ENCODE results near the gene HTT.

HTT gene

DNA sequence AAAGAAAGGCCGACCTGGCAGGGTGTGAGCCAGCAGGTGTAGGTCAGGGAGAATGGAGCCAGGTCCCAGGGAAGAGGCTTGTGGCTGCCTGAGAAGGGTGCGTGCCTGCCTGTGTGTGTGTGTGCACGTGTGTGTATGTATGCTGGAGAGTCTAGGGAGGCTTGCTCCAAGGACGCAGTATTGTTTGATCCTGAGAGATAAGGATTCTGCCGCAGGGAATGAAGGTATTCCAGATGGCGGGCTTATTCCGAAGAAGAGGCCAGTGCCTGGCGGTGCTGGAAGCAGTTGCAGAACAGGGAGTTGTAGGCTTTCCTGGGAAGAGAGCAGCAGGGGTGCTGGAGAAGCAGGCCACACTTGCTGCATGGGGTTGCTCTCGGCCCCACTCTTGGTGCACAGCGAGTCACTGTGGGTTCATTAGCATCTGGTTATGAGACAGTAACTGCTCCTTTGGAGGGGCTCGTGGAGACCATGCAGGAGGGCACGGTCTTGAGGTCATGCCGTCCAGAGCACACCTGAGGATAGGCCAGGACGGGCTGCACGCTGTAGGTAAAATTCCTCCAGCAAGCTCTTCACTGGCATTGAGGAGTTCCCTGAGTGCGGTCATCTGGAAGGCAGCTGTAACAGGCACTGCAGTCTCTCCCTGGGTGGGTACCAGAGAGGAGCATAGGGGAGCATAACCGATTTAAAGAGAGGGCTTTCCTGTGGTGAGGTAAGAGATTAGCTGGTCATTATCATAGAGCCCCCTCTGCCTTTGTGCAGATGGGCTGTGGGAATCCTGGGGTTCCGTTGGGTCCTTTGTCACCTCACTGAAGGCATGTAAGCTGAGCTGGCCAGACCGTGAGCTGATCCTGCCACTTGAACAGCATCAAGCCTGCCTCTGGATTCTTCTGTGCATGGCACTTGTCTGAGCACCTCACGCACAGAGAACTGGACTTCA lies 144.6 kb downstream of the HTT start:
- DNase-seq (ENCODE audit: low read depth in 3 of 3), result no peak

DNA sequence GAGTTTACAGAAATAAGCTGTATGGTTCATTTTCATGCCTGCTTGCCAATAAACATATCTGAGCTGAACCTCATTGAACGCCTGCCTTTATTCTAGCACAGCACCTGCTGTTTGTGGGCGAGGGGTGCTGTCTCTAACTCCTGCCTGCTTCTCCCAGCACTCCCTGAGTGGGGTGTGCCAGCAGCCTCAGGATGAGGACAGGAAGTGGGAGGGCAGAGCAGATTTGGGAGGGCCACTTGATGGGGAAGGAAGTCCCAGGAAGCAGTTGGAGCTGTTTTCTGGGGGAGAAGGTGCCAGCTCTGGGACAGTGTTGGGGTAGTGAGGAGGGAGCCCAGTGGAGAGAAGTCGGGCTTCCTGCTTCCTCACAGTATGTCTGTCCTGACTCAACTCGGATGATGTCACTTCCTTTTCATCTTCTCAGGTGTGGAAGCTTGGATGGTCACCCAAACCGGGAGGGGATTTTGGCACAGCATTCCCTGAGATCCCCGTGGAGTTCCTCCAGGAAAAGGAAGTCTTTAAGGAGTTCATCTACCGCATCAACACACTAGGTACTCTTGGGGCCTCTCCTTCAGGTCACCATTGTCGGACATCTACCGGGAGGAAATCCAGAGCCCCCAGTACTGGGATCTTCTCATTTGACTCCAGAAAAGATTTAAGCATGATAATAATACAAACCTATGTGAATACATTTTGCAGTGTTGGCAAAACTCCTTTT lies 145.4 kb downstream of the HTT start:
- no peak for DNase-seq (ENCODE audit: low read depth in 3 of 3)

DNA sequence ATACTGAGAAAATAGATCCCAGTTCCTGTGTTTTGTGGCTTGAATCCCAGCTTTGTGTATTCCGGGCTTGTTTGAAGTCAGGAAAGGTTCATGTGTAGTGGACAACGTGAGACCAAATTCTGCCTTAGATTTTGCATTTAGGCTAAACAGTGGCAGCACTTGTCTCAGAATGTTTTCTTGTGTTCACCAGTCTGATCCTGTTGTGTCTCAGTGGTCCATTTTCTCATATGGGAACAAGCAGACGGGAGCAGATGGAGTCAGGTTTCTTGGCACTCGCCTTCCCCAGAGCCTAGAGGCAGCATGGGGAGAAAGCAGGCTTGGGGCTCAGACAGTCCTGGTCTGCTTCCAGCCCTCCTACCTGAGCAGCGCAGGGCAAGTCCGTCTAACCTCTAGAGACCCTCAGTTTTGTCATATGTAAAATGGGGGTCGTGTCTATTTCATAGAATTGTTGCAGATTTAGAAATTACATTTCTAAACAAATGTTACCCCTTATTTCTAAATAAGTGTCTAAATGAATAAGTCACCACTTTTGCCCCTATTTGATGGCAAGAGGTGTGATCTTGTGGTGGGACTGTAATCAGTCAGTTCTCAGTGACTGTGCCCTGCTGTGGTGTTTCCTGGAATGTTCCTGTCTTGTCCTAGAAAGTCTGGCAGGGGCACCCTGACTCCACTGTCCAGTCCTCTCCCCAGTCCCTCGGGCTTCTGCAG lies 146.1 kb downstream of the HTT start:
- DNase-seq (ENCODE audit: low read depth in 3 of 3), result no peak

DNA sequence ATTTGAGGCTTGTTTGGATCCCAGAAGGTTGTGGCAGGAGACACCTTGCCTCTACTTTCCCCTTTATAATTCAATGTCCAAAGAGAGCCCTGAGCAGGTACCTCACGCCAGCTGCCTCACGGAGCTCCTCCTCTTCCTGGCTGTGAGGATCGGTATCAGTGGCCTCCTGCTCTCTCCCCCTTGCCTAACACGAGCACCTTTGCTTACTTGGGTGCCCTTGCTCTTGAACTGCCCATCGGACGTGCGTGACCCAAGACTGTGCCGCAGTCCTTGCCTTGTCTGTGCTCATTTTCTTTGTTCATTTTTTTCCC lies 146.7 kb downstream of the HTT start:
- DNase-seq (ENCODE audit: low read depth in 3 of 3), result no peak

DNA sequence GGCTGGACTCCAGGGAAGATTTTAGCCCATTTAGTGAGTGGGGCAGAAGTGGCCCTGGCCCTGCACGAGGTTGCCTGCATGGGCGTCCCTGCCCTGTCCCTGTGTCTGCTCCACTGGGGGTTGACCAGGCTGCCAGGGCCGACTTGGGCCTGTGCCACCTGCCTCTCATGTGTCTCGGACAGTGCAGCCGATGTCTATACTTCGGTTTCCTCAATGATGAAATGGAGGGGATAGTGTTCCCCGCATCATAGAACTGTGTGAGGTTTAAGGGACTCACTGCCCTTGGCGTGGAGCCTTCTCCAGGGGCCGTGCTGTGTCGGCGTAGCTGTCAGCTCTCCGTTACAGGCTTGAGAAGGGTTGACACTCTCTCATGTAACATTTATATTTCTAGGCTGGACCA lies 147.5 kb downstream of the HTT start:
- no peak for DNase-seq (ENCODE audit: low read depth in 3 of 3)

DNA sequence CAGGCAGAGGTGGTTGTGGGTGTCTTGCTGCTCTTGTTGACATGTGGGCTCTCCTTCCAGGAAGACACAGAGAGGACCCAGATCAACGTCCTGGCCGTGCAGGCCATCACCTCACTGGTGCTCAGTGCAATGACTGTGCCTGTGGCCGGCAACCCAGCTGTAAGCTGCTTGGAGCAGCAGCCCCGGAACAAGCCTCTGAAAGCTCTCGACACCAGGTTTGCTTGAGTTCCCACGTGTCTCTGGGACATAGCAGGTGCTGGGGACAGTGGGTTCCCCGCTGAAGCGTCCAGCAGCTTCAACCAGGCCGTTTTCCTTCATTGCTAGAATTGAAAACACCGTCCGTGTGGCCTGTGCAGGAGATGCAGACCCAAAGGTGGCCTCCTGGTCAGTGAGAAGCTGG lies 148.9 kb downstream of the HTT start:
- DNase-seq (ENCODE audit: low read depth in 3 of 3), result no peak

DNA sequence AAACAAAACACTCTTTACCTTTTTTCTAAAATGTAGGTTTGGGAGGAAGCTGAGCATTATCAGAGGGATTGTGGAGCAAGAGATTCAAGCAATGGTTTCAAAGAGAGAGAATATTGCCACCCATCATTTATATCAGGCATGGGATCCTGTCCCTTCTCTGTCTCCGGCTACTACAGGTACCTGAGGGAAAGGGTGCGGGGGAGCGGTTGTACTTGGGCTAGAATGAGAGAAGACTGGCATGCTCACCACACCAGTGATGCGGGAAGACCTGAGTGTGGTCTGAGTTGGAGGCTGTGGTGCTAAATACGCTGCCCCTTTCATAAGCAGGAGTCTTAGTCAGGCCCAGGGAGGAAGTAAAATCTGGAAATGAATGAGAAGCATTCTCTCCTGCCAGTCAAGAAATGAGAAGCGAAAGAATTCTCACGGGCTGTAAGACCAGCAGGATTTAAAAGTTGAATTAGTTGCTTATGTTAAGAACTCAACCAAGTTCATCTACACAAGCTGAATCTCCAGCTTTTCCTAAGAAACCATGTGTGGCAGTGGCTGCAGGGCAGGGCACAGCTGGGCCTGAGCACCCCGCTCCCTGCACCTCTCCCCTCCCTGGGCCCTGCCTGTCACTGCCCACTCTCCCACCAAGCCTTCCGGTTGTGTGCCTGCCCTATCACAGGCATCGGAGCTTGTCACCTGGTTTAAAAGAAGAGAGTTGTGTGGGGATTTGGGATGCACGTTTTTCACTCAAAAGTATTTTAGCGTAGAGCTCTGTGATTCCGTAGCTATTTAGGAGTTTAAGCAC lies 149.7 kb downstream of the HTT start:
- DNase-seq (ENCODE audit: low read depth in 3 of 3), result no peak

DNA sequence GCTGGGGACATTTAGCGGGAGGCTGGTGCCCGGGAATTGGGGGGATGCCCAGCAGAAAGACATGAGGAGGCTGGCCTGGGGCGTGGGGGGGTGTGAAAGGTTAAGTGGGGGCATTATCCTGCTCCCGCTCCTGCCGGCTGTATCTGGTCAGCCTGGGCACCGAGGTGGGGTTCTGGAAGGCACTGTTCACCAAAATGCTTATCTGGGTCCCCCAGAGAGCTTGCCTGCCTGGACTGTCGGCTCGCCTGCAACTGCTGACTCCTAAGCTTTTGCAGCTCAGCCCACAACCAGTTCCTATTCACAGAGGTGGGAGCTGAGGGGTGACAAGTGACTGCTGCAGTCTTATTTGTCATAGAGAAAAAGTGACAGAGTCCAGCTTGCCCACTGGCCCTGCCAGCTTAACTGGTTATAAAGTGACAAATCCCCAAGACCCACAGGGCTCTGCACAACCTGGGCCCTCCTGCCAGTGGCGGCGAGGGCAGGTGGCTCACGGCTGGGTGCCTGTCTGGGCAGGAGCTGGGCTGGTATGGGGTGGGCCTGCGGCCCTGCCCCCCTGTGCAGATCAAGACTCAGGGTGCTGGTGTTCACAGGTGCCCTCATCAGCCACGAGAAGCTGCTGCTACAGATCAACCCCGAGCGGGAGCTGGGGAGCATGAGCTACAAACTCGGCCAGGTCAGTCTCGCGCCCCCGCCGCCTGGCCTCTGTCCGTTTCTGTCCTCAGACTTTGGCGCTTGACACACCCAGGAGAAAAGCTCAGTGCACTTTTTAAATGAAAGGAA lies 150.8 kb downstream of the HTT start:
- no peak for DNase-seq (ENCODE audit: low read depth in 3 of 3)

DNA sequence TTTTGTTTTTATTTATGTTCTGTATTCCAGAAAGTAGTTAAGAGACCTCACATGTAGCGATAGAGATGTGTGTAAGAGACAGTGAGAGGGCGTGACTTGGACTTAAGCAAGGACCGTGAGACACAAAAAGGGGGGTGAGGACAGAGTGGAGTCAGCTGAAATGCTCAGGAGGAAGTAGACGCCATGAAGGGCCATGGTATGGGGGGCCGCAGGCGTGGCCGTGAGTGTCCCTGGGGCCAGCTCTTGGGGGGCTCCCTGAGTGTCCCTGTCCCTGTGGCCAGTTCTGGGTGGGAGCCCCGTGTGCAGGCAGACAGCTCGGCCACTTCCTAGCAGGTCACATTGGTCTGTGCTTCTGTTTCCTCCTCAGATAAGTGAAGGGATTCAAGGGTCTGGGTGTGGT lies 151.5 kb downstream of the HTT start:
- no peak for DNase-seq (ENCODE audit: low read depth in 3 of 3)

DNA sequence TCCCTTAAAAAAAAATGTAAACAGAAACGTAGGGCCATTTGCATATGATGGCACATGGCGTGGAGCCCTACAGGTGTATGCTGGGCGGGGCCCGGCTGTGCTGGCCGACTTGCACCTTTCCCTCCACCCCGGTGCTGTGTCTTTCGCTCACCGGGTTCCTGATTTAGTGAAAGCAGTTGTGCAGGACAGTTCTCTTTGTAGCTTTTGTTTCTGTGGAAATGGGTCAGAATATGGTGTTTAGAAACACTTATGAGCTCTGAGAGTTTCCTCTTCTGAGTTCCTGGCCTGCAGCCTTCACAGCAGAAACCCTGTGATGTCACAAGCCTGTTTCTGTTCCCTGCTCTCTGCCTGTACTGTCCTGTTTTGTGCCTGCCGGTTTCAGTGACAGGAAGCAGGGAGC lies 152.0 kb downstream of the HTT start:
- no peak for DNase-seq (ENCODE audit: low read depth in 3 of 3)

DNA sequence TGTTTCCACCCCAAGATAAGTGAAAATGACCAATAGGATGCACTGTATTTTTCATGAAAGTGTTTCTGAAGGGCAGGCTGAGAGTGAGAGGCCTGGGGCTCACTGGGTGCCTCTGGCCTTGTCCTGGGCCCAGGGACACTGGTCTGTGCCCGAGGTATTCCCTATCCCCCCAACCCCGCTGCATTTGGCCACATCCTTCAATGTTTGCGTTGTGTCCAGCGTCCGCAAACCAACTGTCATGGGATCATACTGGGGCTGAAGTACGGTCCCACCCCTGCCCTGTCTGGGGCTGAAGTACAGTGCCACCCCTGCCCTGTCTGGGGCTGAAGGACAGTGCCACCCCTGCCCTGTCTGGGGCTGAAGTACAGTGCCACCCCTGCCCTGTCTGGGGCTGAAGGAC lies 152.5 kb downstream of the HTT start:
- DNase-seq (ENCODE audit: low read depth in 3 of 3), result no peak

DNA sequence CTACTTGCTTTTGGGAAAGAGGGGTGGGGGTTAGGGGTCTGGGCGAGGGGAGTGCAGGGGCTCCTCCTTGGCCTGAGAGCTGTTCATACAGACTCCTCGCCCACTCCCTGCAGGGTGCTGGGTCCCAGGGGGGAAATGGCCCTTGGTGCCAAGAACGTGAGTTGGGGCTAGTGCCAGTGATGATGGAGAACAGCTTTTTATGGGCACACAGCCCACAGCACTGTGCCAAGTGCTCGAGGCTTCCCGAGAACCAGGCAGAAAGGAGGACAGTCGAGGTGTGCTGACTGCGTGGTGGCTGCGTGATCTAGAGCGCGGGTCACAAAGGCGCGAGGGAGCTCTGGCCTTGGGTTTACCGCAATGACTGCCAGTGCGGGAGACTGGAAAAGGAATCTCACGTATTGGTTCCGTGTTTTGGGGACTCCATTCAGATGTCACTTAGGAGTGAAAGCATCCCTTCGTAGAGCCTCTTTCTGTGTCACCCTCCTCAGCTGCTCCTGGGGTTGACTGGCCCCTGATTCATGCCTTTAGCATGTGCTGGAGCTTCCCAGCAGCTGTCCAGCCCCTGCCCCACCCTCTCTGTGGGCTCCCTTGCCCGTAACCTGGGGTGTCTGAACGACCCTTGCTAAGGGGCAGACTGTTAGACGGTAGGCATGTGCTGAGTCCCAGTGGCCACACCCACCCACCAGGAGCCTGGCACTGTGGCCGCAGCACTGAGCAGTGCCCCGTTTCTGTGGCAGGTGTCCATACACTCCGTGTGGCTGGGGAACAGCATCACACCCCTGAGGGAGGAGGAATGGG lies 153.6 kb downstream of the HTT start:
- DNase-seq (ENCODE audit: low read depth in 3 of 3), result no peak

DNA sequence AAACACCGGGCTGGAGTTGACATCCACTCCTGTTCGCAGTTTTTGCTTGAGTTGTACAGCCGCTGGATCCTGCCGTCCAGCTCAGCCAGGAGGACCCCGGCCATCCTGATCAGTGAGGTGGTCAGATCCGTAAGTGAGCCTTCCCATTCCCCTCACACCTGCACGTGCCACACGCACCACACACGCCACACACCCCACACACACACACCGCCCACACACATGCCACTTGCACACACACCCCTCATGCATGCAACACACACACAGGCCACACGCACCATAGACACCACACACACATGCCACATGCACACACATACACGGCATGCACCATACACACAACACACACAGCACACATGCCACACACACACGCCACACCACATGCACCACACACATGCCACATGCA lies 154.4 kb downstream of the HTT start:
- DNase-seq (ENCODE audit: low read depth in 3 of 3), result no peak

DNA sequence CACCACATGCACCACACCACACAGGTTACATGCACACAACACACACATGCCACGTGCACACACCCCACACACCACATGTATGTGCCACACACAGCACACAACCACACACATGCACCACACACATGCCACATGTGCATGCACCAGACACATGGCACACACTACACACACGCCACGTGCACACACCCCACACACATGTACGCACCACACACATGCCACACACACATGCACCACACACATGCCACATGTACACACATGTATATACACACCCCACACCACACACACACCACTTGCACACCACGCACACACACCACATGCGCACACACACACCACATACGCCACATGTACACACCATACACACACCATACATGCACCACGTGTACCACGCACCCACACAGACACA lies 154.8 kb downstream of the HTT start:
- no peak for DNase-seq (ENCODE audit: low read depth in 3 of 3)

DNA sequence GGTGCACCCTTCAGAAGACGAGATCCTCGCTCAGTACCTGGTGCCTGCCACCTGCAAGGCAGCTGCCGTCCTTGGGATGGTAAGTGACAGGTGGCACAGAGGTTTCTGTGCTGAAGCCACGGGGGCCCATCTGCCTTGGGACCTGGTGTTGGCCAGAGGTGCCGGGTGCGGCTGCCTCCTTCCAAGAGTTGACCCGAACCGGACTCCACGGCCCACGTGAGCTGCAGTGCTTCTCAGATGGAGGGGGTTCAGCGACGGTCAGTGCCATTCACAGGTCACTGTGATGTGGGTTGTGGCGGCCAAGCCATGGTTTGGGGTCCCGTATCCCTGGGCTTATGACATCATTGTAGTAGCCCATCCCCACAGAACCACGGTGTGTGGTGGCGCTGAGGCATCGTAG lies 155.5 kb downstream of the HTT start:
- DNase-seq (ENCODE audit: low read depth in 3 of 3), result no peak

DNA sequence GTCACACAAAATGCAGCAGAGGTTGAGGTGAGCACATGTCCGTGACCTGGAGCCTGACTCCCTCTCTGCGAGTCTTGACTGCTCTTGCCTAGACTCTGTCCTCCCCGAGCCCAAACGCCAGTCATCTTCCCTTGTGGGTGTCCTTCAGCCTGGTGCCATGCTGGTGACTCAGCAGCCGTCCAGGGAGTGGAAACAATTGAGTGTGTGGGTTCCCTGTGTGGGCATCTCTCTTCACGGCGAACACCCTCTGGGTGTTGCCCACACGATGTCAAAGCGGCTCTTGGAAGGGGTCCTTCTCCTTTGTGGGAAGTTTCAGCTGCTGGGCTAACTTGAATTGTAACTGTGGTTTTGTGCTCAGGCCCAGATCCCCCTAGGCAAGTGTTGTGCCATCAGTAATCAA lies 157.0 kb downstream of the HTT start:
- DNase-seq (ENCODE audit: low read depth in 3 of 3), result no peak

DNA sequence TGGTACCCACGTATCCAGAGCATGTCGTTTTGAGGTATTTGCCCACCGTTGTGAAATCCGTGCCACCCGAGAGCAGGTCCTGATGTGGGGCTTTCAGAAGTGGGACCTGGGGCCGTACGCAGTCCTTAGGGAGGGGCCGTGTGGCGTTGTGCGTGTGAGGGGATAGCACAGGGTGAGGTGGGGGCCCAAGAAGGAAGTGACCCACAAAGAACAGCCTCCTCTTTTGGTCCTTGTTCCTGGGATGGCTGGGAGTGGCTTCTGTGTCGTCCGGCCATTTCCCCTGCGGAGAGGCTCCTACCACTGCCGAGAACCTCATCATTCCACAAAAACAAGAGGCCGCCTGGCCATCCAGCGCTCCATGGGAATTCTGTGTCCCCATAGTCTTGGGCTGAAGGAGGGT lies 157.5 kb downstream of the HTT start:
- DNase-seq (ENCODE audit: low read depth in 3 of 3), result no peak

DNA sequence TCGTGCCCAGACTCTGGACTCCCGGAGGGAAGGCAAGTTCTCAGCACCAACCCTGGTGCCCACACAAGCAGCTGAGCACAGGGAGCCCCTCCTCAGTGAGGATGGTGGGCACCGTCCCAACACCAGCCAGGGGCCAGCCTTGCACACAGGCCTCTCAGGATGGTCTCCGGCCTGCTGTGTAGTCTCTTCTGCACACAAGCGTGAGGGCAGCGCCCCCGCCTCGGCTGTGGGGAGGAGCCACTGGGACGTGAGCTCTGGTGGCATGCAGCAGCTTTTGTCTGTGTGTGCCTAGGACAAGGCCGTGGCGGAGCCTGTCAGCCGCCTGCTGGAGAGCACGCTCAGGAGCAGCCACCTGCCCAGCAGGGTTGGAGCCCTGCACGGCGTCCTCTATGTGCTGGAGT lies 158.4 kb downstream of the HTT start:
- no peak for DNase-seq (ENCODE audit: low read depth in 3 of 3)

DNA sequence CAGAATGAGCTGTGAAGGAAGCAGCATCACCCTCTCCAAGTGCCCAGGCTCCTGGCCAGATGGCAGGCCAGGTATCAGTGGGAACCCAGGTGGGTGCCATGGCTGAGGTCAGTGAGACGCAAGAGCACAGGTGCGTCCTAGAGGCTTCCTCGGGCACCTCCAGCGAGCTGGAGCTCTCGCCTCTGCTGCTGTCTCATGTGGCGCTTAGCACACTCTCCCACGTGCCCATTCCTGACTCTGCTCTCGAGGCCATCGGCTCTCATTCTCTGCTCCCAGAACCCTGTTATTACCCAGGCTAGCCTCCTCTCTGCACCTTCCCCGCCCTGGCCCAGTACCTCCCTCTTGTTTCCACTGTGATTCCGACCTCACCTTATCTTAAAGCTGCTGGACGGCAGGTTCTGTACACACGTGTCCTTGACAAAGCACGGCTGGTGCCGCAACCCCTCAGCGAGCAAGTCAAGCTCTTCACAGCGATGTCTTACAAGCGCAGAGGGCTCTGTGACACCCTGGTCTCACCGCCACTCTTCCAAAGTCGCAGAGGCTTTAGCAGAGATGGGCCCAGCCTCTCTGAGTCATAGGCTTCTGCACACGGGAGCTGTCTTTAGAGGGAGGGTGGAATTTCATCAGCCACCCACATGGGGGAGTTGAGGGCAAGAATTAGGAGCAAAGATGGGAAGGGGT lies 159.1 kb downstream of the HTT start:
- no peak for DNase-seq (ENCODE audit: low read depth in 3 of 3)
